Esophagus muscularis mucosa (tissue), 4 donors: ENCODE data around the gene MSANTD2.

Experiments used
- EP300 ChIP-seq: sonication (generic); formaldehyde crosslinking; IDR thresholded peaks from one replicate; pipeline ENCODE4 v1.6.1; 2017; ENCODE audit warnings: antibody characterized with exemption
- POLR2A ChIP-seq: fragments of 450-650 bp; IDR thresholded peaks from one replicate; pipeline ENCODE4 v1.6.1; 2017; ENCODE audit warnings: antibody characterized with exemption, moderate library complexity, mild to moderate bottlenecking, low read depth
- POLR2AphosphoS5 ChIP-seq, 2 donors: sonication (generic); formaldehyde crosslinking; IDR thresholded peaks; one replicate each; pipeline ENCODE4 v1.6.1; 2017; ENCODE audit warnings: antibody characterized with exemption in 2 of 2
- TF ChIP-seq, protein P1 (sequence below), 3 experiments: fragments of 200-600 bp in 2 of 3; fragments of 450-650 bp in 1 of 3; sonication (generic) in 2 of 3; IDR thresholded peaks; one replicate each; pipeline ENCODE4 v1.5.1; 2017 to 2019; ENCODE audit warnings: antibody characterized with exemption in 3 of 3, mild to moderate bottlenecking in 2 of 3, moderate library complexity in 1 of 3

DNA sequence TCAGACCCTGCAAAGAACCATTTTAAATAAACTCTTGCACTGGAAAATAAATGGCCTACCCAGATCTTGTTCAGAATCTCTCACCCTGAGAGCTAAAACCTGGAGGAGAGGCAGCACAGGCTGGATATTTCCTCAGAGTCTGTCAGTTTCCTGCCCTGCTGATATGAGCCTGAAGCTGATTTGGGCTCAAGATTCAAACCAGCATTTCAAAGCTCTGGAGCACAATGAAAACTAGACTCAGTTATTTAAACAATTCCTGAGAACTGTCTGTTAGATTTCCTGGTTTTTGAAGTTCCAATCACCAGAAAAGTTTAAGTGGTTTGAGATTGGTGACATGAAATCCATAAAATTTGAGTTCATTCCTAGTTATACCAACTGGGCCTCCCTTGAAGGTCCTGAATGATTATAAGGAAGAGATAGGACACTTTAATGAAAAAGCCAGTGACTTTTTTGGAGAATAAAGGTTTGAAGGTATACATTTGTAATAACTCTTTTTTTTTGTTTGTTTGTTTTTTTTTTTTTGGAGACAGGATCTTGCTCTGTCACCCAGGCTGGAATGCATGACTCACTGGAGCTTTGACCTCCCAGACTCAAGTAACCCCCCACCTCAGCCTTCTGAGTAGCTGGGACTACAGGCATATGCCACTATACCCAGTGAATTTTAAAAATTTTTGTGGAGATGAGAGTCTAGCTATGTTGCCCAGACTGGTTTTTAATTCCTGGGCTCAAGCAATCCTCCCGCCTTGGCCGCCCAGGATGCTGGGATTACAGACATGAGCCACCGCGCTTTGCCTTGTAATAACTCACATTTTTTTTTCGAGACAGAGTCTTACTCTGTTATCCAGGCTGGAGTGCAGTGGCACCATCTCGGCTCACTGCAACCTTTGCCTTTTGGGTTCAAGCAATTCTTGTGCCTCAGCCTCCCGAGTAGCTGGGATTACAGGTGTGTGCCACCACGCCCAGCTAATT, 30.1 kb downstream of the MSANTD2 start:
- TF ChIP-seq, protein P1, sequence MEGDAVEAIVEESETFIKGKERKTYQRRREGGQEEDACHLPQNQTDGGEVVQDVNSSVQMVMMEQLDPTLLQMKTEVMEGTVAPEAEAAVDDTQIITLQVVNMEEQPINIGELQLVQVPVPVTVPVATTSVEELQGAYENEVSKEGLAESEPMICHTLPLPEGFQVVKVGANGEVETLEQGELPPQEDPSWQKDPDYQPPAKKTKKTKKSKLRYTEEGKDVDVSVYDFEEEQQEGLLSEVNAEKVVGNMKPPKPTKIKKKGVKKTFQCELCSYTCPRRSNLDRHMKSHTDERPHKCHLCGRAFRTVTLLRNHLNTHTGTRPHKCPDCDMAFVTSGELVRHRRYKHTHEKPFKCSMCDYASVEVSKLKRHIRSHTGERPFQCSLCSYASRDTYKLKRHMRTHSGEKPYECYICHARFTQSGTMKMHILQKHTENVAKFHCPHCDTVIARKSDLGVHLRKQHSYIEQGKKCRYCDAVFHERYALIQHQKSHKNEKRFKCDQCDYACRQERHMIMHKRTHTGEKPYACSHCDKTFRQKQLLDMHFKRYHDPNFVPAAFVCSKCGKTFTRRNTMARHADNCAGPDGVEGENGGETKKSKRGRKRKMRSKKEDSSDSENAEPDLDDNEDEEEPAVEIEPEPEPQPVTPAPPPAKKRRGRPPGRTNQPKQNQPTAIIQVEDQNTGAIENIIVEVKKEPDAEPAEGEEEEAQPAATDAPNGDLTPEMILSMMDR (IDR thresholded peaks at IDR 0.05), result no peak
- no peak for TF ChIP-seq POLR2AphosphoS5 (IDR thresholded peaks at IDR 0.05)
- no peak for TF ChIP-seq POLR2A
- TF ChIP-seq EP300, result no peak
